ENCODE data around the gene ZRANB1. TPM values are rescaled to one million over a fixed set of nuclear protein-coding genes. Genes with fewer than 3 reads are reported as not detected.

The ZRANB1 gene
- total and polyA plus RNA-seq, 10 of the 15 experiments (the other 5 are each of a cell fraction or from before 2014, with no cell fraction given): 1.7 to 11.8 (median 6.2) TPM

DNA sequence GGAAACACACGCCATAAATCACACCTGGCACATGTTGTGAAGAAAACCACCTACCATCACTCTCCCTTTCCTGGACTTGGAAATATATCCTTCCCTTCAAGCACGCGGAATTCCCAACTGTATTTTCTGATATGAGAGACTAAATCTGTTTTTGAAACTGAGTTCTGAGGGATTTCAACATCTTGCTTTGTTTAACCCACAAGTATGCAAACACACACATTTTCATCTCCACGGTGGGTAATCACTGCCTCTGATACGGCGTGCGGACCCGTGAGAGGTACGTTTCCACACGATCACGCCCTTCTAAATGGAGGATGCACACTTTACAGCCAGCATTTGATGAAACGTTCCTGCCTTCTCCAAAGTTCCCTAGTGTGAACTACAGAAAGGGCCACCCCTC, 83.4 kb downstream of the ZRANB1 start:
- POLR2A ChIA-PET: no interaction called here
- intact Hi-C loops (cut with micrococcal nuclease; ENCODE audit: unreplicated experiment): no loop called here
- Histone ChIP-seq H3K27ac (ENCODE audit: control insufficient read depth, insufficient read depth) (no peak overlapping the region), H3K4me2 (ENCODE audit: control insufficient read depth, insufficient read depth) (no peak overlapping the region), H3K4me1 (ENCODE audit: control insufficient read depth, insufficient read depth, low read length) (no peaks in the 10 kb centered on the region), H3K27me3 (replicated peaks in 1 of 2; ENCODE audit: control insufficient read depth in 2 of 2, insufficient read depth in 2 of 2, low read length in 1 of 2) (peaks cover 0 to 3% of the 10 kb centered on the region in 2 experiments; a peak in 3 of 4 replicates), H3K36me3 (ENCODE audit: control insufficient read depth in 2 of 2, insufficient read depth in 2 of 2, low read length in 1 of 2) (no peaks in the 10 kb centered on the region), H3K9me3 (replicated peaks; ENCODE audit: control insufficient read depth, insufficient read depth, low read length) (no peaks in the 10 kb centered on the region; the same call in 2 of the 3 replicates), H3K9ac (ENCODE audit: control insufficient read depth, insufficient read depth, low read length) (no peak overlapping the region), H3K4me3 (no peak overlapping the region; the same call in 1 of the 2 replicates), H2AFZ (ENCODE audit: control insufficient read depth, low read depth, low read length) (no peak overlapping the region), H3K79me2 (ENCODE audit: control insufficient read depth, insufficient read depth, low read length) (no peaks in the 10 kb centered on the region), H4K20me1 (ENCODE audit: control insufficient read depth, insufficient read depth) (no peaks in the 10 kb centered on the region)
- CTCF ChIA-PET: no interaction called here
- in situ Hi-C loops (cut with MboI): no loop called here
- BruUV-seq (replicated peaks): no TSS peak
- ATAC-seq: no peak
- no peak for DNase-seq (ENCODE audit: low read depth, low spot score)
- WGBS (ENCODE audit: insufficient coverage, insufficient replicate concordance, low lambda C conversion rate, missing lambda C conversion rate): 3% methylated on average over 12 of the region's 12 CpGs
- RAD21 ChIA-PET (ENCODE audit: unreplicated experiment): no interaction called here
- no peak for FAIRE-seq
- SMC1A ChIA-PET (ENCODE audit: uncharacterized antibody, unreplicated experiment): no interaction called here
- TF ChIP-seq KDM1A (IDR thresholded peaks at IDR 0.05; ENCODE audit: borderline replicate concordance): no peak
- no peak for TF ChIP-seq SREBF1 (IDR thresholded peaks at IDR 0.05; ENCODE audit: low read length)
- no peak for TF ChIP-seq SIN3A (IDR thresholded peaks at IDR 0.05; ENCODE audit: low read depth, low read length)
- no peak for TF ChIP-seq BHLHE40 (IDR thresholded peaks at IDR 0.05; ENCODE audit: borderline replicate concordance in 1 of 2, low read depth in 2 of 2, low read length in 1 of 2)
- no peak for TF ChIP-seq SUPT20H (IDR thresholded peaks at IDR 0.05; ENCODE audit: borderline replicate concordance, control insufficient read depth, low read depth, low read length)
- no peak for TF ChIP-seq ZSCAN29 (IDR thresholded peaks at IDR 0.05)
- TF ChIP-seq HCFC1 (IDR thresholded peaks at IDR 0.05; ENCODE audit: low read length): no peak
- TF ChIP-seq, protein P1, sequence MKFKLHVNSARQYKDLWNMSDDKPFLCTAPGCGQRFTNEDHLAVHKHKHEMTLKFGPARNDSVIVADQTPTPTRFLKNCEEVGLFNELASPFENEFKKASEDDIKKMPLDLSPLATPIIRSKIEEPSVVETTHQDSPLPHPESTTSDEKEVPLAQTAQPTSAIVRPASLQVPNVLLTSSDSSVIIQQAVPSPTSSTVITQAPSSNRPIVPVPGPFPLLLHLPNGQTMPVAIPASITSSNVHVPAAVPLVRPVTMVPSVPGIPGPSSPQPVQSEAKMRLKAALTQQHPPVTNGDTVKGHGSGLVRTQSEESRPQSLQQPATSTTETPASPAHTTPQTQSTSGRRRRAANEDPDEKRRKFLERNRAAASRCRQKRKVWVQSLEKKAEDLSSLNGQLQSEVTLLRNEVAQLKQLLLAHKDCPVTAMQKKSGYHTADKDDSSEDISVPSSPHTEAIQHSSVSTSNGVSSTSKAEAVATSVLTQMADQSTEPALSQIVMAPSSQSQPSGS (IDR thresholded peaks at IDR 0.05; ENCODE audit: low read length): no peak
- no peak for TF ChIP-seq CREM (IDR thresholded peaks at IDR 0.05; ENCODE audit: low read depth)
- no peak for TF ChIP-seq PKNOX1 (IDR thresholded peaks at IDR 0.05)
- TF ChIP-seq, protein P2, sequence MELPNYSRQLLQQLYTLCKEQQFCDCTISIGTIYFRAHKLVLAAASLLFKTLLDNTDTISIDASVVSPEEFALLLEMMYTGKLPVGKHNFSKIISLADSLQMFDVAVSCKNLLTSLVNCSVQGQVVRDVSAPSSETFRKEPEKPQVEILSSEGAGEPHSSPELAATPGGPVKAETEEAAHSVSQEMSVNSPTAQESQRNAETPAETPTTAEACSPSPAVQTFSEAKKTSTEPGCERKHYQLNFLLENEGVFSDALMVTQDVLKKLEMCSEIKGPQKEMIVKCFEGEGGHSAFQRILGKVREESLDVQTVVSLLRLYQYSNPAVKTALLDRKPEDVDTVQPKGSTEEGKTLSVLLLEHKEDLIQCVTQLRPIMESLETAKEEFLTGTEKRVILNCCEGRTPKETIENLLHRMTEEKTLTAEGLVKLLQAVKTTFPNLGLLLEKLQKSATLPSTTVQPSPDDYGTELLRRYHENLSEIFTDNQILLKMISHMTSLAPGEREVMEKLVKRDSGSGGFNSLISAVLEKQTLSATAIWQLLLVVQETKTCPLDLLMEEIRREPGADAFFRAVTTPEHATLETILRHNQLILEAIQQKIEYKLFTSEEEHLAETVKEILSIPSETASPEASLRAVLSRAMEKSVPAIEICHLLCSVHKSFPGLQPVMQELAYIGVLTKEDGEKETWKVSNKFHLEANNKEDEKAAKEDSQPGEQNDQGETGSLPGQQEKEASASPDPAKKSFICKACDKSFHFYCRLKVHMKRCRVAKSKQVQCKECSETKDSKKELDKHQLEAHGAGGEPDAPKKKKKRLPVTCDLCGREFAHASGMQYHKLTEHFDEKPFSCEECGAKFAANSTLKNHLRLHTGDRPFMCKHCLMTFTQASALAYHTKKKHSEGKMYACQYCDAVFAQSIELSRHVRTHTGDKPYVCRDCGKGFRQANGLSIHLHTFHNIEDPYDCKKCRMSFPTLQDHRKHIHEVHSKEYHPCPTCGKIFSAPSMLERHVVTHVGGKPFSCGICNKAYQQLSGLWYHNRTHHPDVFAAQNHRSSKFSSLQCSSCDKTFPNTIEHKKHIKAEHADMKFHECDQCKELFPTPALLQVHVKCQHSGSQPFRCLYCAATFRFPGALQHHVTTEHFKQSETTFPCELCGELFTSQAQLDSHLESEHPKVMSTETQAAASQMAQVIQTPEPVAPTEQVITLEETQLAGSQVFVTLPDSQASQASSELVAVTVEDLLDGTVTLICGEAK (IDR thresholded peaks at IDR 0.05; ENCODE audit: borderline replicate concordance): no peak
- no peak for TF ChIP-seq ZBED1 (IDR thresholded peaks at IDR 0.05; ENCODE audit: borderline replicate concordance)
- TF ChIP-seq, protein P3, sequence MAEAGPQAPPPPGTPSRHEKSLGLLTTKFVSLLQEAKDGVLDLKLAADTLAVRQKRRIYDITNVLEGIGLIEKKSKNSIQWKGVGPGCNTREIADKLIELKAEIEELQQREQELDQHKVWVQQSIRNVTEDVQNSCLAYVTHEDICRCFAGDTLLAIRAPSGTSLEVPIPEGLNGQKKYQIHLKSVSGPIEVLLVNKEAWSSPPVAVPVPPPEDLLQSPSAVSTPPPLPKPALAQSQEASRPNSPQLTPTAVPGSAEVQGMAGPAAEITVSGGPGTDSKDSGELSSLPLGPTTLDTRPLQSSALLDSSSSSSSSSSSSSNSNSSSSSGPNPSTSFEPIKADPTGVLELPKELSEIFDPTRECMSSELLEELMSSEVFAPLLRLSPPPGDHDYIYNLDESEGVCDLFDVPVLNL (IDR thresholded peaks at IDR 0.05; ENCODE audit: low read depth, low read length): no peak
- no peak for TF ChIP-seq BMI1 (IDR thresholded peaks at IDR 0.05; ENCODE audit: borderline replicate concordance)
- TF ChIP-seq DPF2 (IDR thresholded peaks at IDR 0.05): no peak
- no peak for TF ChIP-seq FOXK2 (IDR thresholded peaks at IDR 0.05)
- no peak for TF ChIP-seq TCF7 (IDR thresholded peaks at IDR 0.05; ENCODE audit: borderline replicate concordance)
- no peak for TF ChIP-seq NFYB (IDR thresholded peaks at IDR 0.05; ENCODE audit: insufficient read depth, low read depth, low read length)
